ENCODE results near the gene DNAL4. TPM values are rescaled to one million over a fixed set of nuclear protein-coding genes. Genes with fewer than 3 reads are reported as not detected.

Gene DNAL4
- total and polyA plus RNA-seq, 2 donors (not counting 3 experiments of a cell fraction or from before 2014, with no cell fraction given), result 12.9 to 22.7 TPM

DNA sequence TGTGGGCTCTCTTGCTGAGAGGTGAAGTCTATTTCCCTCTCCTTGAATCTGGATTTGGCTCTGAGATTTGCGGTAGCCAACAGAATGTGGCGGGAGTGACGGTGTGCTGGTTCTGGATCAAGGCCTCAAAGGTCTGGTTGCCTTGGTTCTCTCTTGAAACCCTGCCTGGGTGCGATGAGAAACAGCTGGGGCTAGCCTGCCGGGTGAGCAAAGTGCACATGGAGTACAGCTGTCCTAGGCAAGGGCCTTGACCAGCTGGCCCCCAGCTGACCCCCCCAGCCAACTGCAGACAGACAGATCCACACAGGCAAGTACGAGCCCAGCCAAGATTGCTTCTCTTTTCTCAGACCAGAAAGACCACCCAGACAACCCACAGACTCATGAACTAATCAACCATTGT, 49.0 kb downstream of the DNAL4 start:
- no TSS peak for BruUV-seq (replicated peaks)
- peaks cover 19 to 52% of the 10 kb centered on the region in 2 experiments for H3K36me3 ChIP-seq (ENCODE audit: control insufficient read depth in 2 of 2, extremely low read depth in 1 of 2, insufficient read depth in 2 of 2, low read length in 2 of 2)
- CTCF ChIA-PET, result interaction anchor here (2.9 kb wide), 1 partner anchor 20 kb away, joined by 10 read pairs; no protein-coding TSS in a partner anchor
- H3K4me2 ChIP-seq (ENCODE audit: insufficient read depth, low read length), result no peak overlapping the region
- no peaks in the 10 kb centered on the region for H3K9me3 ChIP-seq (replicated peaks; ENCODE audit: control insufficient read depth, insufficient read depth, low read length)
- intact Hi-C loops (cut with micrococcal nuclease) (no loop called here), dilution Hi-C loops (cut with MboI; ENCODE audit: extremely low pct_ligation_motif_present, low sequenced_read_pairs) (no loop called here)
- no peaks in the 10 kb centered on the region for H3K79me2 ChIP-seq (ENCODE audit: control insufficient read depth, insufficient read depth, low read length)
- no peak overlapping the region for H3K4me3 ChIP-seq (replicated peaks in 1 of 3; ENCODE audit: insufficient read depth in 1 of 3, low read depth in 1 of 3, low read length in 3 of 3)
- DNase-seq (ENCODE audit: low read depth, low spot score) (no peak), FAIRE-seq (no peak)
- POLR2A ChIA-PET, result no interaction called here
- no peaks in the 10 kb centered on the region for H3K27me3 ChIP-seq (ENCODE audit: control insufficient read depth in 2 of 2, insufficient read depth in 2 of 2, low read length in 2 of 2)
- H3K27ac ChIP-seq (ENCODE audit: insufficient read depth, low read depth, low read length), result no peak overlapping the region
- no peaks in the 10 kb centered on the region for H4K20me1 ChIP-seq (replicated peaks; ENCODE audit: control insufficient read depth, extremely low read depth, insufficient read depth, low read length)
- H3K4me1 ChIP-seq (ENCODE audit: control insufficient read depth, extremely low read depth, insufficient read depth, low read length), result no peaks in the 10 kb centered on the region
- TF ChIP-seq, protein P1, sequence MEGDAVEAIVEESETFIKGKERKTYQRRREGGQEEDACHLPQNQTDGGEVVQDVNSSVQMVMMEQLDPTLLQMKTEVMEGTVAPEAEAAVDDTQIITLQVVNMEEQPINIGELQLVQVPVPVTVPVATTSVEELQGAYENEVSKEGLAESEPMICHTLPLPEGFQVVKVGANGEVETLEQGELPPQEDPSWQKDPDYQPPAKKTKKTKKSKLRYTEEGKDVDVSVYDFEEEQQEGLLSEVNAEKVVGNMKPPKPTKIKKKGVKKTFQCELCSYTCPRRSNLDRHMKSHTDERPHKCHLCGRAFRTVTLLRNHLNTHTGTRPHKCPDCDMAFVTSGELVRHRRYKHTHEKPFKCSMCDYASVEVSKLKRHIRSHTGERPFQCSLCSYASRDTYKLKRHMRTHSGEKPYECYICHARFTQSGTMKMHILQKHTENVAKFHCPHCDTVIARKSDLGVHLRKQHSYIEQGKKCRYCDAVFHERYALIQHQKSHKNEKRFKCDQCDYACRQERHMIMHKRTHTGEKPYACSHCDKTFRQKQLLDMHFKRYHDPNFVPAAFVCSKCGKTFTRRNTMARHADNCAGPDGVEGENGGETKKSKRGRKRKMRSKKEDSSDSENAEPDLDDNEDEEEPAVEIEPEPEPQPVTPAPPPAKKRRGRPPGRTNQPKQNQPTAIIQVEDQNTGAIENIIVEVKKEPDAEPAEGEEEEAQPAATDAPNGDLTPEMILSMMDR (IDR thresholded peaks at IDR 0.05; ENCODE audit: extremely low read depth in 1 of 2, insufficient read depth in 1 of 2, low read depth in 1 of 2, low read length in 2 of 2), result no peak
- TF ChIP-seq POLR2A (IDR thresholded peaks at IDR 0.05; ENCODE audit: low read depth, low read length) (no peak), GATA2 (IDR thresholded peaks at IDR 0.05; ENCODE audit: insufficient read depth, insufficient read length, low read depth, low read length) (no peak), FOS (IDR thresholded peaks at IDR 0.05; ENCODE audit: borderline replicate concordance, insufficient read depth, low read length) (no peak), MYC (IDR thresholded peaks at IDR 0.05; ENCODE audit: low read depth, low read length) (no peak), POLR2AphosphoS5 (IDR thresholded peaks at IDR 0.05; ENCODE audit: insufficient read depth, low read depth, low read length) (no peak), EZH2 (IDR thresholded peaks at IDR 0.05; ENCODE audit: borderline replicate concordance, low read depth, low read length, severe bottlenecking) (no peak)
- no peak overlapping the region for H2AFZ ChIP-seq (ENCODE audit: low read depth, low read length)
- H3K9ac ChIP-seq (replicated peaks; ENCODE audit: extremely low read depth, insufficient read depth, low read length), result no peak overlapping the region
- no peaks in the 10 kb centered on the region for H3K9me1 ChIP-seq (replicated peaks; ENCODE audit: control insufficient read depth, extremely low read depth, insufficient read depth, low read length)
